ENCODE data around the gene OR11A1. TPM values are rescaled to one million over a fixed set of nuclear protein-coding genes. Genes with fewer than 3 reads are reported as not detected.

OR11A1 gene
- polyA plus RNA-seq, 1 of the 3 experiments (the other 2 are of a cell fraction): not detected

DNA sequence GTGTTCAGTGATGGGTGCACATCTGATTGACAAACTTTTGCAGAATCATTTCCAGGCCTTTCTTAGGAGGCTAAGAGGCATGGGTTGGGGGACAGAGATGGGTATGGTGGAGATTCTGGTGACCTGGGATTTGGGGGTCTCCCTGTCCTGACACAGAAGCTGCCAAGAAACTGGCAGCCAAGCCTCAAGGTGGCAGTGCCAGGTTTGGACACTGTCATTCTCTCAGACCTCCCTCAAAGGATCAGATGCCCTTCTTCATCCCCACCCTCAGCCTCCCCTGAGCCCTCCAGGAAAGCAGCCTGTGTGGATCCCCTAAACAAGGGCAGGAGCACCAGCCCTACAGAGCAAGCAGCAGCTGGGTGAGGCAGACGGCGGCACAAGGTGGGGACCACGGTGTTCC, 48.9 kb upstream of the OR11A1 start:
- CTCF ChIA-PET: no interaction called here
- H3F3A ChIP-seq (replicated peaks; ENCODE audit: insufficient read depth): no peaks in the 10 kb centered on the region
- H3K4me2 ChIP-seq: no peak overlapping the region
- no peaks in the 10 kb centered on the region for H3K9me2 ChIP-seq
- H3K9ac ChIP-seq: no peak overlapping the region
- H3K9me3 ChIP-seq: no peaks in the 10 kb centered on the region
- peaks cover 57% of the 10 kb centered on the region for H3K27me3 ChIP-seq (ENCODE audit: insufficient read depth)
- H2AFZ ChIP-seq (ENCODE audit: low read depth): no peak overlapping the region
- no peak for TF ChIP-seq FOSL2 (IDR thresholded peaks at IDR 0.05; ENCODE audit: borderline replicate concordance, low read depth)
- TF ChIP-seq, protein P1, sequence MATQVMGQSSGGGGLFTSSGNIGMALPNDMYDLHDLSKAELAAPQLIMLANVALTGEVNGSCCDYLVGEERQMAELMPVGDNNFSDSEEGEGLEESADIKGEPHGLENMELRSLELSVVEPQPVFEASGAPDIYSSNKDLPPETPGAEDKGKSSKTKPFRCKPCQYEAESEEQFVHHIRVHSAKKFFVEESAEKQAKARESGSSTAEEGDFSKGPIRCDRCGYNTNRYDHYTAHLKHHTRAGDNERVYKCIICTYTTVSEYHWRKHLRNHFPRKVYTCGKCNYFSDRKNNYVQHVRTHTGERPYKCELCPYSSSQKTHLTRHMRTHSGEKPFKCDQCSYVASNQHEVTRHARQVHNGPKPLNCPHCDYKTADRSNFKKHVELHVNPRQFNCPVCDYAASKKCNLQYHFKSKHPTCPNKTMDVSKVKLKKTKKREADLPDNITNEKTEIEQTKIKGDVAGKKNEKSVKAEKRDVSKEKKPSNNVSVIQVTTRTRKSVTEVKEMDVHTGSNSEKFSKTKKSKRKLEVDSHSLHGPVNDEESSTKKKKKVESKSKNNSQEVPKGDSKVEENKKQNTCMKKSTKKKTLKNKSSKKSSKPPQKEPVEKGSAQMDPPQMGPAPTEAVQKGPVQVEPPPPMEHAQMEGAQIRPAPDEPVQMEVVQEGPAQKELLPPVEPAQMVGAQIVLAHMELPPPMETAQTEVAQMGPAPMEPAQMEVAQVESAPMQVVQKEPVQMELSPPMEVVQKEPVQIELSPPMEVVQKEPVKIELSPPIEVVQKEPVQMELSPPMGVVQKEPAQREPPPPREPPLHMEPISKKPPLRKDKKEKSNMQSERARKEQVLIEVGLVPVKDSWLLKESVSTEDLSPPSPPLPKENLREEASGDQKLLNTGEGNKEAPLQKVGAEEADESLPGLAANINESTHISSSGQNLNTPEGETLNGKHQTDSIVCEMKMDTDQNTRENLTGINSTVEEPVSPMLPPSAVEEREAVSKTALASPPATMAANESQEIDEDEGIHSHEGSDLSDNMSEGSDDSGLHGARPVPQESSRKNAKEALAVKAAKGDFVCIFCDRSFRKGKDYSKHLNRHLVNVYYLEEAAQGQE (IDR thresholded peaks at IDR 0.05; ENCODE audit: low read depth, low read length): no peak
- TF ChIP-seq POLR2AphosphoS5 (IDR thresholded peaks at IDR 0.05; ENCODE audit: low read depth, low read length): no peak
- 0% methylated on average over 2 of the region's 3 CpGs for WGBS (ENCODE audit: low lambda C conversion rate)
- no peaks in the 10 kb centered on the region for H4K20me1 ChIP-seq (ENCODE audit: insufficient read depth)
- H3K4me3 ChIP-seq (ENCODE audit: low read depth in 2 of 2, low read length in 1 of 2): no peak overlapping the region
- DNase-seq: no peak
- POLR2A ChIA-PET: no interaction called here
- H3K36me3 ChIP-seq (replicated peaks in 1 of 2; ENCODE audit: control insufficient read depth in 1 of 2, insufficient read depth in 2 of 2, low read length in 1 of 2): no peaks in the 10 kb centered on the region
- H3K79me2 ChIP-seq (ENCODE audit: insufficient read depth): no peaks in the 10 kb centered on the region
- H3K4me1 ChIP-seq (ENCODE audit: control insufficient read depth in 1 of 2, insufficient read depth in 2 of 2, low read depth in 1 of 2, low read length in 1 of 2): 0 out of 4 replicates have a peak, but pooled peaks cover 0 to 7% of the 10 kb centered on the region in 2 experiments
- H3K27ac ChIP-seq (ENCODE audit: low read depth in 2 of 2, low read length in 1 of 2): no peak overlapping the region

DNA sequence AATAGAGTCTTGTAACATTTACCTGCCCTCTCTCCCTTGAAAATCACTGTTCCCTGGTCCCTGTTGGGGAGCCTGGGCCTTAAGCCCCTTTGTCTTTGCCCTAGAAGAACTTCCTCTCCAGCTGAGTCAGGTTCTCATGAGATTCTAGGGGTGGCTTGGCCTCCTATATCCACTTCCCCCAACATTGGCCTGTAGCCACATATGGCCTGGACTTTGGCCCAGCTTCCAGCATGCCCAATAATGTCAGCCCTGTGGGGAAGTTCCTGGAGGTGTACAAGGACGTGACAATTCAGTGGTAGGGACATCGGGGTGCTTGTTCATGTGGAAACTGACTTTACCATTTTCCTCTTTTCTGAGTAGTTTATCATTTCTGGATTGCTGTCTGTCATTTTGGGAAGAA, 48.1 kb upstream of the OR11A1 start:
- H3K79me2 ChIP-seq (ENCODE audit: insufficient read depth): no peaks in the 10 kb centered on the region
- 8% methylated on average over 2 of the region's 2 CpGs for WGBS (ENCODE audit: low lambda C conversion rate)
- H3K4me3 ChIP-seq (ENCODE audit: low read depth in 2 of 2, low read length in 1 of 2): no peak overlapping the region
- no peaks in the 10 kb centered on the region for H3K36me3 ChIP-seq (replicated peaks in 1 of 2; ENCODE audit: control insufficient read depth in 1 of 2, insufficient read depth in 2 of 2, low read length in 1 of 2)
- H4K20me1 ChIP-seq (ENCODE audit: insufficient read depth): no peaks in the 10 kb centered on the region
- DNase-seq: no peak
- no peaks in the 10 kb centered on the region for H3K9me2 ChIP-seq
- H3K9ac ChIP-seq: no peak overlapping the region
- no peak overlapping the region for H3K4me2 ChIP-seq
- no peaks in the 10 kb centered on the region for H3F3A ChIP-seq (replicated peaks; ENCODE audit: insufficient read depth)
- peaks cover 57% of the 10 kb centered on the region for H3K27me3 ChIP-seq (ENCODE audit: insufficient read depth)
- no peak overlapping the region for H3K27ac ChIP-seq (ENCODE audit: low read depth in 2 of 2, low read length in 1 of 2)
- ChIA-PET CTCF (interaction anchor here (0.6 kb wide), 1 partner anchor 246 kb away, joined by 3 read pairs; no protein-coding TSS in a partner anchor), POLR2A (no interaction called here)
- no peak overlapping the region for H2AFZ ChIP-seq (ENCODE audit: low read depth)
- H3K9me3 ChIP-seq: no peaks in the 10 kb centered on the region
- H3K4me1 ChIP-seq (ENCODE audit: control insufficient read depth in 1 of 2, insufficient read depth in 2 of 2, low read depth in 1 of 2, low read length in 1 of 2): 0 out of 4 replicates have a peak, but pooled peaks cover 0 to 7% of the 10 kb centered on the region in 2 experiments
- TF ChIP-seq FOSL2 (IDR thresholded peaks at IDR 0.05; ENCODE audit: borderline replicate concordance, low read depth) (no peak), MXI1 (IDR thresholded peaks at IDR 0.05; ENCODE audit: low read depth, low read length) (no peak), MEF2A (IDR thresholded peaks at IDR 0.05; ENCODE audit: borderline replicate concordance, low read depth) (no peak), GATA2 (CRISPR knock-in tag; IDR thresholded peaks at IDR 0.05) (no peak), CHD2 (IDR thresholded peaks at IDR 0.05; ENCODE audit: low read length, partially characterized antibody) (no peak), SIN3A (IDR thresholded peaks at IDR 0.05; ENCODE audit: borderline replicate concordance, low read depth, low read length) (no peak), NFIC (IDR thresholded peaks at IDR 0.05; ENCODE audit: borderline replicate concordance) (no peak)
- TF ChIP-seq, protein P2, sequence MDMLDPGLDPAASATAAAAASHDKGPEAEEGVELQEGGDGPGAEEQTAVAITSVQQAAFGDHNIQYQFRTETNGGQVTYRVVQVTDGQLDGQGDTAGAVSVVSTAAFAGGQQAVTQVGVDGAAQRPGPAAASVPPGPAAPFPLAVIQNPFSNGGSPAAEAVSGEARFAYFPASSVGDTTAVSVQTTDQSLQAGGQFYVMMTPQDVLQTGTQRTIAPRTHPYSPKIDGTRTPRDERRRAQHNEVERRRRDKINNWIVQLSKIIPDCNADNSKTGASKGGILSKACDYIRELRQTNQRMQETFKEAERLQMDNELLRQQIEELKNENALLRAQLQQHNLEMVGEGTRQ (IDR thresholded peaks at IDR 0.05; ENCODE audit: borderline replicate concordance, low read depth, low read length): no peak
- TF ChIP-seq, protein P3, sequence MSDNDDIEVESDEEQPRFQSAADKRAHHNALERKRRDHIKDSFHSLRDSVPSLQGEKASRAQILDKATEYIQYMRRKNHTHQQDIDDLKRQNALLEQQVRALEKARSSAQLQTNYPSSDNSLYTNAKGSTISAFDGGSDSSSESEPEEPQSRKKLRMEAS (IDR thresholded peaks at IDR 0.05; ENCODE audit: low read depth): no peak
- TF ChIP-seq, protein P1 (IDR thresholded peaks at IDR 0.05; ENCODE audit: low read depth, low read length): no peak
- TF ChIP-seq, protein P4, sequence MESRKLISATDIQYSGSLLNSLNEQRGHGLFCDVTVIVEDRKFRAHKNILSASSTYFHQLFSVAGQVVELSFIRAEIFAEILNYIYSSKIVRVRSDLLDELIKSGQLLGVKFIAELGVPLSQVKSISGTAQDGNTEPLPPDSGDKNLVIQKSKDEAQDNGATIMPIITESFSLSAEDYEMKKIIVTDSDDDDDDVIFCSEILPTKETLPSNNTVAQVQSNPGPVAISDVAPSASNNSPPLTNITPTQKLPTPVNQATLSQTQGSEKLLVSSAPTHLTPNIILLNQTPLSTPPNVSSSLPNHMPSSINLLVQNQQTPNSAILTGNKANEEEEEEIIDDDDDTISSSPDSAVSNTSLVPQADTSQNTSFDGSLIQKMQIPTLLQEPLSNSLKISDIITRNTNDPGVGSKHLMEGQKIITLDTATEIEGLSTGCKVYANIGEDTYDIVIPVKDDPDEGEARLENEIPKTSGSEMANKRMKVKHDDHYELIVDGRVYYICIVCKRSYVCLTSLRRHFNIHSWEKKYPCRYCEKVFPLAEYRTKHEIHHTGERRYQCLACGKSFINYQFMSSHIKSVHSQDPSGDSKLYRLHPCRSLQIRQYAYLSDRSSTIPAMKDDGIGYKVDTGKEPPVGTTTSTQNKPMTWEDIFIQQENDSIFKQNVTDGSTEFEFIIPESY (IDR thresholded peaks at IDR 0.05; ENCODE audit: borderline replicate concordance, low read depth): no peak
- TF ChIP-seq, protein P5, sequence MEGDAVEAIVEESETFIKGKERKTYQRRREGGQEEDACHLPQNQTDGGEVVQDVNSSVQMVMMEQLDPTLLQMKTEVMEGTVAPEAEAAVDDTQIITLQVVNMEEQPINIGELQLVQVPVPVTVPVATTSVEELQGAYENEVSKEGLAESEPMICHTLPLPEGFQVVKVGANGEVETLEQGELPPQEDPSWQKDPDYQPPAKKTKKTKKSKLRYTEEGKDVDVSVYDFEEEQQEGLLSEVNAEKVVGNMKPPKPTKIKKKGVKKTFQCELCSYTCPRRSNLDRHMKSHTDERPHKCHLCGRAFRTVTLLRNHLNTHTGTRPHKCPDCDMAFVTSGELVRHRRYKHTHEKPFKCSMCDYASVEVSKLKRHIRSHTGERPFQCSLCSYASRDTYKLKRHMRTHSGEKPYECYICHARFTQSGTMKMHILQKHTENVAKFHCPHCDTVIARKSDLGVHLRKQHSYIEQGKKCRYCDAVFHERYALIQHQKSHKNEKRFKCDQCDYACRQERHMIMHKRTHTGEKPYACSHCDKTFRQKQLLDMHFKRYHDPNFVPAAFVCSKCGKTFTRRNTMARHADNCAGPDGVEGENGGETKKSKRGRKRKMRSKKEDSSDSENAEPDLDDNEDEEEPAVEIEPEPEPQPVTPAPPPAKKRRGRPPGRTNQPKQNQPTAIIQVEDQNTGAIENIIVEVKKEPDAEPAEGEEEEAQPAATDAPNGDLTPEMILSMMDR (IDR thresholded peaks at IDR 0.05): no peak

All from SK-N-SH (cell line).